Fibroblast of mammary gland (primary cell): Measurements from ENCODE around the gene GPX4.
"Not testable (repeated sequence)": the region's sequence is repeated elsewhere in the genome, so short reads cannot be mapped to it uniquely, and the experiment has no call there.

Source experiments
- DNase-seq: peaks from one replicate; pipeline ENCODE4 v3.0.0-alpha.2; 2010; ENCODE audit warnings: low read depth
- H3K4me3 ChIP-seq: 2 replicates; pipeline ENCODE4 v1.5.1; 2011; ENCODE audit warnings: low read depth, mild to moderate bottlenecking, low read length, moderate library complexity; ENCODE audit not compliant: control insufficient read depth
- TF ChIP-seq, protein P1 (sequence below): conservative IDR thresholded peaks from 2 replicates; pipeline ENCODE4 v1.5.1; 2011; ENCODE audit warnings: low read depth, low read length, inconsistent platforms; ENCODE audit not compliant: control insufficient read depth, insufficient read depth

Gene GPX4

DNA sequence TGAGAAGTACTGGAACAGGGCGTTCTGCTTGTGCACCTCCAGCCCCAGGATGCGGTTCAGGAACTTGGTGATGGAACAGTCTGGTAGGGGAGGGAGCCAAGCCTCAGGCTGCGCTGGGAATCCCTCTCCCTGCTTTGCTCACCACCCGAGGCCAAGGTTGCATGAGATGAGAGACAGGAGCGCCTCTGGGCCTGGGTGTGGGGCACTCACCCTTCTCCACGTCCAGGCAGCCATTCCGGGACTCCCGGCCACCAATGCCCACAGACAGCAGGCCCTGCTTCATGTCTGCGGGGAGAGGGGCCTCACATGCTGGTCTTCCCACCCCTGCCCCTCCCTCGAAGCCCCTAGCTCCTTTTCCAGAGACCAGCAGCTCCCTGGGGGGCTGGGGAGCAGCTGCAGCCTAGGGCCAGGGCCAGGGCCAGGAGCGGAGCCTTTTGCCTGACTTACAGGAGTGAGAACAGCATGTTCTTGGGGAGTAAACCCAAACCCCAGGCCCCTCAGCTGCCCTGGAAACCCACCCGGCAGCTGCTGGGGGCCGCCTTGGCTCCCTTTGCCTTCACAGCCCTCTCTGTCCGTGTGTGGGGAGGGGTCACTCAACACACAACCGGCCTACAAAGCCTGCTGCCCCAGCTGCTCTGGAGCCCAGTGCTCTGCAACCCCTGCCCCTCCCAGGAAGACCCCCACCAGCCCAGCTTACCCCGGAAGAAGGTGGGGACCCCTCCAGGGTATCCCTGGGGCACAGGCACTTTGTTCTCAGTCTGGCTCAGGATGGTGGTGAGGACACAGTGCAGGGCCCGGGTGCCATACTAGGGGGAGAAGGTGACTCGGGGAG, 7.2 kb downstream of the GPX4 start:
- DNase-seq: no peak
- no peak overlapping the region for H3K4me3 ChIP-seq
- TF ChIP-seq, protein P1, sequence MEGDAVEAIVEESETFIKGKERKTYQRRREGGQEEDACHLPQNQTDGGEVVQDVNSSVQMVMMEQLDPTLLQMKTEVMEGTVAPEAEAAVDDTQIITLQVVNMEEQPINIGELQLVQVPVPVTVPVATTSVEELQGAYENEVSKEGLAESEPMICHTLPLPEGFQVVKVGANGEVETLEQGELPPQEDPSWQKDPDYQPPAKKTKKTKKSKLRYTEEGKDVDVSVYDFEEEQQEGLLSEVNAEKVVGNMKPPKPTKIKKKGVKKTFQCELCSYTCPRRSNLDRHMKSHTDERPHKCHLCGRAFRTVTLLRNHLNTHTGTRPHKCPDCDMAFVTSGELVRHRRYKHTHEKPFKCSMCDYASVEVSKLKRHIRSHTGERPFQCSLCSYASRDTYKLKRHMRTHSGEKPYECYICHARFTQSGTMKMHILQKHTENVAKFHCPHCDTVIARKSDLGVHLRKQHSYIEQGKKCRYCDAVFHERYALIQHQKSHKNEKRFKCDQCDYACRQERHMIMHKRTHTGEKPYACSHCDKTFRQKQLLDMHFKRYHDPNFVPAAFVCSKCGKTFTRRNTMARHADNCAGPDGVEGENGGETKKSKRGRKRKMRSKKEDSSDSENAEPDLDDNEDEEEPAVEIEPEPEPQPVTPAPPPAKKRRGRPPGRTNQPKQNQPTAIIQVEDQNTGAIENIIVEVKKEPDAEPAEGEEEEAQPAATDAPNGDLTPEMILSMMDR: no peak

DNA sequence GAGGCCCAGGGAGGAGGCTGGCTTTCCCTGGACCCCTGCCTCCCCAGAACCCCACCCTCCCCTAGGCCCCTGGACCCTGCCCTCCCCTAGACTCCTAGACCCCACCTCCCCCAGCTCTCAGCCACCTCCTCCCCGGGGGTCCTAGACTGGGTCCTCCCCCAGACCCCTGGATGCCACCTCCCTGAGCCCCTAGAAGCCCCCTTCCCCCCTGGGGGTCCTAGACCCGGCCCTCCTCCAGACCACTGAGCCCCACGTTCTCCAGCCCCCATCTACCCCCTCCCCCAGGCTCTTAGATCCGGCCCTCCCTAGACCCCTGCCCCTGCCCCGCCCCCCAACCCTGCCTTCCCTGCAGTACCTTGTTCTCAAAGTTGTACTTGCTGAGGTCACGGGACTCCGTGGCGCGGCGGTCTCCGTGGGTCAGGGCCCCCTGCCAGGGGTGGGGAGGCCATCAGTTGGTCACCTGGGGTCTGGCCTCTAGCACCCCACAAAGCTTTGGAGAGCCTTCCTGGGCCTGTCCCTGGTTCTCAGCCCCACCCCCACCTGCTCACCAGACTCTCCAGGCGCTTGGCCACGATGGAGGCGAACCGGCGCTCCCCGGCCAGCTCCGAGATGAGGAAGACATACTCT, 8.0 kb downstream of the GPX4 start:
- no peak overlapping the region for H3K4me3 ChIP-seq
- TF ChIP-seq, protein P1: no peak
- DNase-seq: no peak

DNA sequence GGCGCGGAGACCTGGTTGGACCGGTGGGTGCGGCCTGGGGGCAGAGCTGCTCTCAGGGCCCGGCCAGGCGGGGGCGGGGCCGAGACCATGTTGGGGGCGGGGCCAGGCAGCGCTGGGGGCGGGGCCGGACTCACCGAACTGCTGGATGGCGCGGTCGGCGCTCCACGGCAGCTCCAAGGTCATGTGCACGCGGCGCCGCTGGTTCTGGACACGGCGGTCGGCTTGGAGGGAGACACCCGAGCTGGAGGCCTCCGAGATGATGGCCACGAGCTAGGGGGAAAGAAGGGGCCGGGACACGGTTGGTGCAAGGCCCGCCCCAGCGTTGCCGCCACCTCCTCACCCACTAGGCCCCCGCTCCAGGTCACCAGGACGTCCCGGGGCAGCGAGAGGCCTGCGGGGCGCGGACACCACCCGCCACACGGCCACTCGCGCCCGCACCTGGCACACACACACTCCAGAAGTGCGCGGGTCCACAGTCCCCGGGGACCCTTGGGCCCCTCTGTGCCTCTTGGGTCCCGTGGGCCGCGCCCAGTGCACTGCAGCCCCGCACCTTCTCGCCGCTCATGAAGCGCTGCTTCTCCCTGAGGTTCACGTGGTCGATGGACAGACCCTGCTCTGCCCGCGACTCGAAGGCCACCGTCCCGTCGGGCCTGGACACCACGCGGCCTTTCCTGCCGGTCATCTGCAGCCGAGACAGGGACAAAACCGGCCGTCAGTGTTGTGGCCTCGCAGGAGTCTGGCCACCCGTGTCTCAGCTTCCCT, 8.7 kb downstream of the GPX4 start:
- TF ChIP-seq, protein P1: no peak
- H3K4me3 ChIP-seq: no peak overlapping the region
- peak; percentile 34 for DNase-seq

DNA sequence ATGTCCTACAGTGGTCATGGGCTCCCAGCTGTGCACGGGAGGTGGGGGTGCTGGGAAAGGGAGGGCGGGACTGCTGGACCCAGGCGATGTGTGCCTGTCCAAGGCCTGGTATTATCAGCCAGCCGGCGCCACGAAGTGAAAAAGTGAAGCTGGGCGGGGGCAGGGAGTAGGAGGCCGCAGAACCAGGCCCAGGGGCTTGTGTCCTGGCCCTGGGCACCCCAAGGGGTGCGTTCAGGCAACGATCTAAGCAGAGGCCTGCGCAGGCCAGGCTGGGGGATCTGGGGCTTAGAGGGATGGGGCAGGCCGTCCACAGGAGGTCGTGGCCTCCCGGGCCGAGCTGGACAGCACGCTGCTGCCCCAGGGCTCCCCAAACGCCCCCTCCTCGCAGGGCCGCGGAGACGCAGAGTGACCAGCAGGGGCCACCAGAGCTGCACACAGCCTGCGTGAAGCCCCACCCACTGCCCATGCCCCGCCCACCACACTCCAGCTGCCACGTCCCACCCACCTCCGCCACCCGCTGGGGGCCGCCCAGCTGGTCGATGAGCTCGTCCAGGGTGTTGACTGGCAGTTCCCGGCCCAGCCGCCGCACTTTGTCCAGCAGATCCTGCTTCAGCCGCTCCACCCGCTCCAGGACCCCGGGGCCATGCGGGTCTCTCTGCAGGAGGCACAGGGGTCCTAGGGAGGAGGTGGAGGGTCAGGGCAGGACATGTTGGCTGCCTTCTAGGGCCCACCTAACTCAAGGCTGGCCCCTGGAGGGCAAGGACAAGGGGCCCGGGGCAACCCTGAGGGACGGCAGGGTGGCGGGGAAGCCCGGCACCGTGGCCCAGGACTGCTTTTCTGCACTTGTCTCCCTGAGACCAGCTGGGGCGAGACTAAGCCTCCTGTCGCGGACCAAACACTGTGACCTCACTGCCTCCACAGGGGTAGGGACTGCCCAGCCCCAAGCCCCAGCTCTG, 9.5 kb downstream of the GPX4 start:
- H3K4me3 ChIP-seq: no peak overlapping the region
- DNase-seq: peak; percentile 93
- TF ChIP-seq, protein P1: peak; percentile 61

DNA sequence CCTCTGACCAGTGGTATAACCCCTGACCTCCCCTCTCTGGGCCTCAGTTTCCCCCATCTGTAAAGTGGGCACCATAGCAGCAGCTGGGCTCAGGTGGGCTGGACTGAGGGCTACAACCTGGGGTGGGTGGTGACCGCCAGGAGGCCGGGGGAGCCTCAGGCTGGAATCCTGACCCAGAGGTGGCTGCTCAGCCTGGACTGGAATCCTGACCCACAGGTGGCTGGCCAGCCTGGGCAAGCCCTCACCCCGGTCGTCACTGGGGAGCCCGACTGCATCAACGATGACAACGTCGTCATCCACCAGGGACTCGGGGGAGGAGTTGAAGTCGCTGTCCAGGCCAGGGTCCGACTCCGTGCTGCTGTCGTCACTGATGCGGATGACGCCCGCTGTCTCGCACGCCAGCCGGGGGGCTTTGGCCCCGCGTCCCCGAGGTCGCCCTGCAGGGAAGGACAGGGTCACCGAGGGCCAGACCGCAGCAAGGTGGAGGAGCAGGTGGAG, 10.2 kb downstream of the GPX4 start:
- H3K4me3 ChIP-seq: no peak overlapping the region
- TF ChIP-seq, protein P1: no peak
- DNase-seq: no peak

DNA sequence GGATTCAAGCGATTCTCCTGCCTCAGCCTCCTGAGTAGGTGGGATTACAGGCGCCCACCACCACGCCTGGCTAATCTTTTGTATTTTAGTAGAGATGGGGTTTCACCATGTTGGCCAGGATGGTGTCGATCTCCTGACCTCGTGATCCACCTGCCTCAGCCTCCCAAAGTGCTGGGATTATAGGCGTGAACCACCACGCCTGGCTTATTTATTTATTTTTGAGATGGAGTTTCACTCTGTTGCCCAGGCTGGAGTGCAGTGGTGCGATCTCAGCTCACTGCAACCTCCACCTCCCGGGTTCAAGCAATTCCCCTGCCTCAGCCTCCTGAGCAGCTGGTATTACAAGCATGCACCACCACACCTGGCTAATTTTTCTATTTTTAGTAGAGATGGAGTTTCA, 10.9 kb downstream of the GPX4 start:
- DNase-seq, H3K4me3 ChIP-seq: not testable (repeated sequence)
